ENCODE measurements around the gene PDCD1.
A peak's percentile ranks its signal among the peaks of the same experiment; 100 is the strongest.

PDCD1 gene

DNA sequence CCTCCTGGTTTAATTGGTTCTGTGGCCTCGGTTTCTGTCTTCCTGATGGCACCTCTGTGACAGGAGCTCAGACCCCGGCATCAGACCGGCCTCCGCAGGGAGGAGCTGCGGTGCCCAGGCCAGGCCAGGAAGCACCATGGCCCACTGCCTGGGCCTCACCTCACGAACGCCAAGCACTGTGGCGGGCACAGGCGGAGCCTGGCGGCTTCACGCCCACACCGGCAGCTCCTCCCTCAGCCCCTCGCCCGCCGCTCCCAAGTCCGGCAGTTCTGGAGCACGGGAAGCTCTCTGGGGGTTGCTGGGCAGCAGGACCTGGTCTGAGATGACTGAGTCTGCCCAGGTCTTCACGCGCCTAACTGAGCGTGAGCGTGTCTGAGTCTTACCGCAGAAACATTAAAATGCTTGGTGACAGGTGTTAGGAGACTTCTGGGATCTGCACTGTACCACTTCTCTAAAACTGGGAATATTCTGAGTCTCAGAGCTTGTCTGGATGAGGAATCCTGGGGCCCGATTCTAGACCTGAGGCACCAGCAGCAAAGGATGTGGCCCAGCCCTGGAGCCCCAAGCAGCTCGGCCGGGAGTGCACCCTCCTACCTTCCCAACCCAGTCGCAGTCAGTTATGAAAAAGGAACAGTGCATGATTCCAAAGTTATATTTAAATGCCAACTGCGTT is 32.8 kb upstream of the PDCD1 start:
- H3K36me3 ChIP-seq (ENCODE audit: insufficient read depth, low read length): peaks cover 20% of the 10 kb centered on the region; the same call in 1 of the 2 replicates
- no peak for ATAC-seq (ENCODE audit: insufficient read depth, low read depth)
- H3K79me2 ChIP-seq (ENCODE audit: insufficient read depth, low read length): peaks cover 21% of the 10 kb centered on the region
- TF ChIP-seq, protein P1, sequence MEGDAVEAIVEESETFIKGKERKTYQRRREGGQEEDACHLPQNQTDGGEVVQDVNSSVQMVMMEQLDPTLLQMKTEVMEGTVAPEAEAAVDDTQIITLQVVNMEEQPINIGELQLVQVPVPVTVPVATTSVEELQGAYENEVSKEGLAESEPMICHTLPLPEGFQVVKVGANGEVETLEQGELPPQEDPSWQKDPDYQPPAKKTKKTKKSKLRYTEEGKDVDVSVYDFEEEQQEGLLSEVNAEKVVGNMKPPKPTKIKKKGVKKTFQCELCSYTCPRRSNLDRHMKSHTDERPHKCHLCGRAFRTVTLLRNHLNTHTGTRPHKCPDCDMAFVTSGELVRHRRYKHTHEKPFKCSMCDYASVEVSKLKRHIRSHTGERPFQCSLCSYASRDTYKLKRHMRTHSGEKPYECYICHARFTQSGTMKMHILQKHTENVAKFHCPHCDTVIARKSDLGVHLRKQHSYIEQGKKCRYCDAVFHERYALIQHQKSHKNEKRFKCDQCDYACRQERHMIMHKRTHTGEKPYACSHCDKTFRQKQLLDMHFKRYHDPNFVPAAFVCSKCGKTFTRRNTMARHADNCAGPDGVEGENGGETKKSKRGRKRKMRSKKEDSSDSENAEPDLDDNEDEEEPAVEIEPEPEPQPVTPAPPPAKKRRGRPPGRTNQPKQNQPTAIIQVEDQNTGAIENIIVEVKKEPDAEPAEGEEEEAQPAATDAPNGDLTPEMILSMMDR (IDR thresholded peaks at IDR 0.05; ENCODE audit: borderline replicate concordance, extremely low read depth, low read length, poor library complexity, severe bottlenecking): no peak
- no peak for TF ChIP-seq EZH2 (IDR thresholded peaks at IDR 0.05; ENCODE audit: borderline replicate concordance, low read depth, low read length, severe bottlenecking)
- H2AFZ ChIP-seq (ENCODE audit: low read depth, low read length): no peak overlapping the region
- no peak overlapping the region for H3K4me3 ChIP-seq (ENCODE audit: low read depth in 1 of 2, low read length in 2 of 2)
- H4K20me1 ChIP-seq (ENCODE audit: insufficient read depth, low read length): peaks cover 47% of the 10 kb centered on the region
- no peak overlapping the region for H3K27ac ChIP-seq (ENCODE audit: low read length)
- no peak overlapping the region for H3K9ac ChIP-seq (ENCODE audit: low read depth, low read length)
- no peaks in the 10 kb centered on the region for H3K27me3 ChIP-seq (ENCODE audit: insufficient read depth, low read length, poor library complexity)
- H3K4me1 ChIP-seq (ENCODE audit: insufficient read depth, low read length): peaks cover 26% of the 10 kb centered on the region
- no peak overlapping the region for H3K4me2 ChIP-seq (ENCODE audit: insufficient read depth, low read length)
- no peak for DNase-seq
- no peaks in the 10 kb centered on the region for H3K9me3 ChIP-seq (ENCODE audit: insufficient read depth, low read length, severe bottlenecking)

DNA sequence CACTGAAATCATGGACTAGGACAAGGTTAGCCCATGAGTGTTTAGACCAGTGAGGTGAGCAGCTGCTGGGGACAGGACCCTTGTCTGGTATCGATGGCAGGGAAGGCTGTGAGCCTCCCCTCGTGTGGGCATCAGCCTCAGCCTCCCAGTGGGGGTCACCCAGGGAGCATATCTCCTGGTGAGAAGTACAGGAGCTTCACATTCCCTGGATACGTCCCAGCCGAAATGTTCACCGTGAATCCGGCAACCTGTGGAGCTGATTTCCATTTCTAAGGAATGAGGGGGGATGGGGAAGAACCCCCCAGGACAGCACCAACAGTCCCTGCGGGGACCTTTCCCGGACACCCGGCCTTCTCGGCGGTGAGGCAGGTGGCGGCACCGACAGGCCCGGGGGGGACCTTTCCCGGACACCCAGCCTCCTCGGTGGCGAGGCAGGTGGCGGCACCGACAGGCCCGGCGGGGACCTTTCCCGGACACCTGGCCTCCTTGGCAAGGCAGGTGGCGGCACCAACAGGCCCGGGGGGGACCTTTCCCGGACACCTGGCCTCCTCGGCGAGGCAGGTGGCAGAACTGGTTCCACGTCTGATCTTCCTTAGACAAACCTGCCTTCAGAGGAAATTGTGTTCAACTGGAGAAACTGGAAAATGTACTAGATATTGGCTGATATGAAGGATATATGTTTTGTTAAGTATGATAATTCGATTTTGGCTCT is 32.0 kb upstream of the PDCD1 start:
- Histone ChIP-seq H3K27ac (ENCODE audit: low read length) (peak overlapping the region; percentile 10; the same call in 1 of the 2 replicates), H3K9me3 (ENCODE audit: insufficient read depth, low read length, severe bottlenecking) (no peaks in the 10 kb centered on the region), H3K9ac (ENCODE audit: low read depth, low read length) (no peak overlapping the region), H2AFZ (ENCODE audit: low read depth, low read length) (no peak overlapping the region), H3K4me1 (ENCODE audit: insufficient read depth, low read length) (peaks cover 33% of the 10 kb centered on the region), H3K36me3 (ENCODE audit: insufficient read depth, low read length) (peaks cover 20% of the 10 kb centered on the region; the same call in 1 of the 2 replicates), H3K79me2 (ENCODE audit: insufficient read depth, low read length) (peaks cover 21% of the 10 kb centered on the region), H3K4me2 (ENCODE audit: insufficient read depth, low read length) (no peak overlapping the region), H4K20me1 (ENCODE audit: insufficient read depth, low read length) (peaks cover 47% of the 10 kb centered on the region), H3K27me3 (ENCODE audit: insufficient read depth, low read length, poor library complexity) (no peaks in the 10 kb centered on the region), H3K4me3 (ENCODE audit: low read depth in 1 of 2, low read length in 2 of 2) (no peak overlapping the region)
- TF ChIP-seq, protein P1 (IDR thresholded peaks at IDR 0.05; ENCODE audit: borderline replicate concordance, extremely low read depth, low read length, poor library complexity, severe bottlenecking): no peak
- TF ChIP-seq EZH2 (IDR thresholded peaks at IDR 0.05; ENCODE audit: borderline replicate concordance, low read depth, low read length, severe bottlenecking): no peak
- ATAC-seq (ENCODE audit: insufficient read depth, low read depth): no peak
- no peak for DNase-seq

DNA sequence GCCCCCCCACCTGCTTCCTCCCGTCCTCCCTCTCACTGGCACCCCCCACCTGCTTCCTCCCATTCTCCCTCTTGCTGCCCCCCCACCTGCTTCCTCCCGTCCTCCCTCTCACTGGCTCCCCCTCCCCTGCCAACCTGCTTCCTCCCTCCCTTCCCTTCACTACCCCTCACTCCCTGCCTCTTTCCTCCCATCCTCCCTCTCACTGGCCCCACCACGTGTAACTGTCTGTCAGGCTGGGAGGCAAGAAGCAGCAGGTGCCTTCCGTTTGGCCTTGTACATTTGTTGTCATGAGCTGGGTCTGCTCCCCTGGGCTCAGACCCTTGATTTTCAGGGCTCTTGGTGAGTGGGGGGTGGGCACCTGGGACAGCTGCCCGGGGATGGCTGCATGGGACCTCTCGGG is 29.9 kb upstream of the PDCD1 start:
- H3K9ac ChIP-seq (ENCODE audit: low read depth, low read length): no peak overlapping the region
- peak; percentile 57 for ATAC-seq (ENCODE audit: insufficient read depth, low read depth)
- peaks cover 26% of the 10 kb centered on the region for H4K20me1 ChIP-seq (ENCODE audit: insufficient read depth, low read length)
- H3K4me1 ChIP-seq (ENCODE audit: insufficient read depth, low read length): peaks cover 54% of the 10 kb centered on the region
- H3K9me3 ChIP-seq (ENCODE audit: insufficient read depth, low read length, severe bottlenecking): no peaks in the 10 kb centered on the region
- peak; percentile 69 for DNase-seq
- H2AFZ ChIP-seq (ENCODE audit: low read depth, low read length): no peak overlapping the region
- no peak overlapping the region for H3K4me3 ChIP-seq (ENCODE audit: low read depth in 1 of 2, low read length in 2 of 2)
- H3K36me3 ChIP-seq (ENCODE audit: insufficient read depth, low read length): peaks cover 24% of the 10 kb centered on the region; the same call in 1 of the 2 replicates
- TF ChIP-seq EZH2 (IDR thresholded peaks at IDR 0.05; ENCODE audit: borderline replicate concordance, low read depth, low read length, severe bottlenecking): no peak
- TF ChIP-seq, protein P1 (IDR thresholded peaks at IDR 0.05; ENCODE audit: borderline replicate concordance, extremely low read depth, low read length, poor library complexity, severe bottlenecking): no peak
- peak overlapping the region; percentile 63 for H3K27ac ChIP-seq (ENCODE audit: low read length)
- peaks cover 35% of the 10 kb centered on the region for H3K79me2 ChIP-seq (ENCODE audit: insufficient read depth, low read length)
- no peaks in the 10 kb centered on the region for H3K27me3 ChIP-seq (ENCODE audit: insufficient read depth, low read length, poor library complexity)
- no peak overlapping the region for H3K4me2 ChIP-seq (ENCODE audit: insufficient read depth, low read length)
